Parathyroid adenoma (tissue), 2 donors: ENCODE data around the gene RPS19.

Source experiments
- H2AFZ ChIP-seq: fragments of 300-600 bp; sonication (generic); one replicate; pipeline ENCODE4 v1.7.0; 2017; ENCODE audit warnings: antibody characterized with exemption, mild to moderate bottlenecking
- H3K27ac ChIP-seq: fragments of 300-600 bp; sonication (generic); one replicate; pipeline ENCODE4 v1.7.0; 2017
- H3K27me3 ChIP-seq: fragments of 300-600 bp; sonication (generic); one replicate; pipeline ENCODE4 v1.7.0; 2017; ENCODE audit warnings: low read length; ENCODE audit not compliant: control insufficient read depth, insufficient read depth
- H3K36me3 ChIP-seq: fragments of 300-600 bp; sonication (generic); one replicate; pipeline ENCODE4 v1.7.0; 2017; ENCODE audit warnings: low read length; ENCODE audit not compliant: control insufficient read depth, insufficient read depth
- H3K4me1 ChIP-seq: fragments of 300-600 bp; sonication (generic); one replicate; pipeline ENCODE4 v1.7.0; 2017; ENCODE audit warnings: control low read depth
- H3K4me2 ChIP-seq: fragments of 300-600 bp; sonication (generic); one replicate; pipeline ENCODE4 v1.7.0; 2017; ENCODE audit warnings: low read length
- H3K4me3 ChIP-seq: fragments of 300-600 bp; sonication (generic); one replicate; pipeline ENCODE4 v1.7.0; 2017; ENCODE audit warnings: low read depth, low read length
- H3K79me2 ChIP-seq: fragments of 300-600 bp; sonication (generic); one replicate; pipeline ENCODE4 v1.7.0; 2017; ENCODE audit warnings: control low read depth
- H3K9ac ChIP-seq: fragments of 300-600 bp; sonication (generic); one replicate; pipeline ENCODE4 v1.7.0; 2017; ENCODE audit warnings: mild to moderate bottlenecking
- H3K9me3 ChIP-seq: fragments of 300-600 bp; sonication (generic); one replicate; pipeline ENCODE4 v1.7.0; 2017; ENCODE audit warnings: low read length; ENCODE audit not compliant: control insufficient read depth
- CTCF ChIP-seq: fragments of 300-600 bp; sonication (generic); IDR thresholded peaks from one replicate; pipeline ENCODE4 v1.7.0; 2017; ENCODE audit warnings: antibody characterized with exemption, mild to moderate bottlenecking
- donor health status: primary hyperparathyroidism.

RPS19 gene

GRCh38 chr19:41918653-41919244 is 58.7 kb downstream of the RPS19 start:
- Histone ChIP-seq H3K4me2 (no peak overlapping the region), H2AFZ (no peak overlapping the region), H3K4me3 (no peak overlapping the region), H3K9me3 (no peaks in the 10 kb centered on the region), H3K27me3 (peaks cover 5% of the 10 kb centered on the region), H3K36me3 (no peaks in the 10 kb centered on the region), H3K79me2 (peaks cover 4% of the 10 kb centered on the region), H3K27ac (no peak overlapping the region), H3K9ac (no peak overlapping the region), H3K4me1 (peaks cover 6% of the 10 kb centered on the region)
- TF ChIP-seq CTCF: no peak

GRCh38 chr19:41919948-41920712 is 60.1 kb downstream of the RPS19 start:
- Histone ChIP-seq H3K4me3 (no peak overlapping the region), H3K4me1 (peaks cover 5% of the 10 kb centered on the region), H3K79me2 (peaks cover 4% of the 10 kb centered on the region), H2AFZ (no peak overlapping the region), H3K27ac (no peak overlapping the region), H3K36me3 (no peaks in the 10 kb centered on the region), H3K9me3 (no peaks in the 10 kb centered on the region), H3K9ac (no peak overlapping the region), H3K27me3 (no peaks in the 10 kb centered on the region), H3K4me2 (no peak overlapping the region)
- no peak for TF ChIP-seq CTCF

GRCh38 chr19:41920882-41921576 is 61.0 kb downstream of the RPS19 start:
- Histone ChIP-seq H3K4me1 (peaks cover 2% of the 10 kb centered on the region), H2AFZ (no peak overlapping the region), H3K9ac (no peak overlapping the region), H3K4me3 (no peak overlapping the region), H3K27me3 (no peaks in the 10 kb centered on the region), H3K36me3 (no peaks in the 10 kb centered on the region), H3K79me2 (no peaks in the 10 kb centered on the region), H3K9me3 (no peaks in the 10 kb centered on the region), H3K27ac (no peak overlapping the region), H3K4me2 (no peak overlapping the region)
- TF ChIP-seq CTCF: no peak

- Histone ChIP-seq H3K4me1 (peaks cover 2% of the 10 kb centered on the region), H3K4me3 (no peak overlapping the region), H3K27ac (no peak overlapping the region), H3K27me3 (no peaks in the 10 kb centered on the region), H3K36me3 (no peaks in the 10 kb centered on the region), H3K9me3 (no peaks in the 10 kb centered on the region), H3K9ac (no peak overlapping the region), H2AFZ (no peak overlapping the region), H3K4me2 (no peak overlapping the region), H3K79me2 (no peaks in the 10 kb centered on the region)
- no peak for TF ChIP-seq CTCF
Observed at GRCh38 chr19:41921577-41922576, 61.8 kb downstream of the RPS19 start.
